GM21576 (cell line): Measurements from ENCODE around the gene SLC22A3.
"Not testable (repeated sequence)": the region's sequence is repeated elsewhere in the genome, so short reads cannot be mapped to it uniquely, and the experiment has no call there.

Experiments used
- ATAC-seq: cut with Tn5 transposase; IDR thresholded peaks from one replicate; pipeline ENCODE4 v1.9.1; 2021; ENCODE audit warnings: mild to moderate bottlenecking, moderate library complexity; ENCODE audit not compliant: unreplicated experiment

SLC22A3 gene

DNA sequence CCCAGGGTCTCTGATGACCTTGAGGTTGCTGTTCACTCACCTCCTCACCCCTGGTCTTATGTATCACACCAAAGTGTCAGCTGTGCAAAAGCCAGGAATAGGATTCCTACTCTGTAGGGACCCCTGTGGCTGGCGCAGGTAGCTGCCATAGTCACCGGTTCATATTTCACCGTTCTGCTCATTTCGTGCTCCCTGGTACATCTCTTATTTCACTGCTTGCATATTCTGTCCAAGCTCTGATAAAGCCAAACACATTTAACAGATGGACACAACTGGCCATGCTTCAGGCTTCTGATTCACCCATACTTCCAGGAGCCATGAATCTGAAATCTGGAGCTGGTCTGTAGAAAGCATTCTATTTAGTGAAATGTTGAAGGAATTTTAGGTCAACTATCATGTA is 20.5 kb downstream of the SLC22A3 start:
- no peak for ATAC-seq

DNA sequence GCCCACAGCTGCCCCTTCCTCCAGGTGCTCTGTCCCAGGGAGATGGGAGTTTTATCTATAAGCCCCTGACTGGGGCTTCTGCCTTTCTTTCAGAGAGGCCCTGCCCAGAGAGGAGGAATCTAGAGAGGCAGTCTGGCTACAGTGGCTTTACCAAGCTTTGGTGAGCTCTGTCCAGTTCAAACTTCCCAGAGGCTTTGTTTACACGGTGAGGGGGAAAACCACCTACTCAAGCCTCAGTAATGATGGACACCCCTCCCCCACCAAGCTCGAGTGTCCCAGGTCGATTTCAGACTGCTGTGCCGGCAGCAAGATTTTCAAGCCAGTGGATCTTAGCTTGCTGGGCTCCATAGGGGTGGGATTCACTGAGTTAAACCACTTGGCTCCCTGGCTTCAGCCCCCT is 25.4 kb downstream of the SLC22A3 start:
- ATAC-seq = not testable (repeated sequence)

DNA sequence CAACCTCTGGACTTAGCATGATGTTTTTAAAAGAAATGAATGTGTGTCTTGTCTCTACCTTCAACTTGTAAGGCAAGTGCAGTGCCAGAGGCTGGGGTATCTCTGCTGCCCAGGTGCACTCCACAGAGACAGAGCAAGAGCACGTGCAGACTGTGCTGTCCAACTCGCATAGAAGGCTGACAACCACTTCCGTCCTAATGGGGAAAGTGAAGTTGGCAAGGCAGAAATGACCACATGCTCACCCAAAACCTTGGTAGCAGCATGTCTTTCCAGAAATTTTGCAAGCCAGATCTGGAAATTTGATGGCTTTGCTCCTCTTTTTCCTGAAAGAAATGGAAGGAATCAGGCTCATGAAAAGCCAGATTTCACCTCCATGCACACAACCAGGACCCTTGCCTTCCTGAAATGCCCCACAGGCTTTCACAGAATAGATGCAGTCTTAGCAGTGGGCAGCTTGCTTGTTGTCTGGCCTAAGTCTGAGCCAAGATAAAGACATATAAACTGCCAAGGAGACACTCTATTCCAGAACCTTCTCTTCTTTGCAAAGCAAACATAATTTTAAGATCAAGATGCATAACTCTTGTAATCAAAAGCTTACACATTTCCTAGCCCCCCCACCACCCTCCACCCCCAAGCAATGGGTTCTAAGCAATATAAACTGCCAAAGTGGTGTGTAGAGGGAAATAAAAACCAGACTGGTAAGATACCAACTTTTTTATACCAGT is 26.8 kb downstream of the SLC22A3 start:
- no peak for ATAC-seq

DNA sequence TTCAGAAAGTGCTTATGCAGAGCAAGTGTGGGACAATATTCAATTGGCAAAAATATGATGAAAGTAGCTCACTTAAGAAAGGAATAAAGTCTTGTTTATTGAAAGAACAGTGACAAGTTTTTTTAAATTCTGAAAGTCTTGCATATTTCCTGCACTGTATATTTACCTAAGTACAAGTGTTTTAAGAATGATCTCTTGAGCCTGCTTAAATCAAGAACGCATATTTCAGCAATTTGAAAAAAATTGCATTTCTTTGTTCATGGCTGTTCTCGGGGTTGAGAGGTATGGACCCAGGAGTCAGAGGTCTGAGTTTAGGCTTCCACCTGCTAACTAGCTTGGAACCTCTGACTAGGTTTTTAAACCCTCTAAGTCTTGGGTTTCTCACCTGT is 27.4 kb downstream of the SLC22A3 start:
- no peak for ATAC-seq

DNA sequence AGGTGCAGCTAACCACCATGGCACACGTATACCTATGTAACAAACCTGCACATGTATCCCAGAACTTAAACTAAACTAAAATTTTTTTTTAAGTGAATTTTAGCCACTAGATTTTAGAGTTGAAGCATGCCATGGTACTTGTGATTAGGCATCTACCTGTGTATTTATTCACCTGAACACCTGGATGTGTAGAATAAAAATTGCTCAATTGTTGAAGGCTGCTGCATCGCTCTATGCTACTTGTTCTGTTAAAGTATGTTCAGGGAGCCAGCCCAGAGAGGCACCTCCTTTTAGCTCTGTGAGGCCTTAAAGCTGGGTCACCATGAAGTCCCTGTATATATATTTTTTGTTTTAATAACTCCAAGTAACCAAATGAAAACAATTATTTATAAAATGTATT is 28.3 kb downstream of the SLC22A3 start:
- no peak for ATAC-seq

DNA sequence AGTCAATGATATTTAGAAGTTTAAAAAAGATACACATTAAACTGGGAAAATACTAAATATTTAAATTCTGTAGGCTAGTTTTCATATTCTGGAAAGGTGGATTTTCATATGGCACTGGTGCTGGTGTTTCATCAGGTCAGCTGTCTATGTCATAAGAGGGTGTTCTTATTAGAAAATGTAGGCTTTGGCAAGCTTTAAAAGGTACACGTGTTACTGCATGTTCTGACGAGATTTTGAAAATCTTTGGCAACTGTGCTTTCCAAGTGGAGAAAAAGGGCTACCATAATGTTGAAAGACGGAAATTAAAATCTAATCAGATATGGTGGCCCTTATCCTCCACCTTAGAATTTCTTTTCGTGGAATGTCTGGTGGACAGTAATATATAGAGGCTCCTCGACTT is 30.0 kb downstream of the SLC22A3 start:
- no peak for ATAC-seq

DNA sequence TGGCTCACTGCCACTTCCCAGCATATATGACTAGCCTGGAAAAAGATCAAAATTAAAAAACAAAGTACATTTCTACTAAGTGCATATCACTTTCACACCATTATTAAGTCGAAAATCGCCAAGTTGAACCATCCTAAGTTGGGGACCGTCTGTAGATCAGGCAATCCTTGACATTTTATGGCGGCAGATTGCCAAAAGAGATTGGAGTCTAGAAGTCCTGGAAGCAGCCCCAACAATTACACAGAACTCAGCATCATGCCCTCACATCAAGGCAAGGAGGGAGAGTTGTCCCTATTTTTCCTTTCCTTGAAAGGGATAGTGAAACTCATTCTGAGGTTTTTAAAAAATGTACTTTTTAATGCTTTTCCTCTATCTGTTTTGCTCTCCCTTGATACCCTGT is 30.7 kb downstream of the SLC22A3 start:
- no peak for ATAC-seq

DNA sequence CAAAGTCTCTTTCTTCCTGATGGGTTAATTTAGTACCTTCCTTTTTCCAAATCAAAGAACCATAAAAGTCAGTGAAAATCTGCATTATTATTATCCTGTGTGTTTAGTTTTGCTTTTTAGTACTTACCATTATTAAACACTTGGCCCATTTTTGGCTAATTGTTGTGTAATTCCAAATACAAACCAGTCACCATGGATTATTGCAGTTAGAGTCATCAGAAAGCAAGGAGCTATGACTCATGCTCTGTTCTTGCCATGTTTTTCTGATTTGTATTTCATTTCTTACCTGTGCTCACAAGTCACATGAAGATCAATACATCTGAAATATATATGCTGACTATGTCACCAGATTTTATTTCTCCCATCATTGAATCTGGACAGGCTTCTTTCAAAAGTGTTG is 31.3 kb downstream of the SLC22A3 start:
- no peak for ATAC-seq

DNA sequence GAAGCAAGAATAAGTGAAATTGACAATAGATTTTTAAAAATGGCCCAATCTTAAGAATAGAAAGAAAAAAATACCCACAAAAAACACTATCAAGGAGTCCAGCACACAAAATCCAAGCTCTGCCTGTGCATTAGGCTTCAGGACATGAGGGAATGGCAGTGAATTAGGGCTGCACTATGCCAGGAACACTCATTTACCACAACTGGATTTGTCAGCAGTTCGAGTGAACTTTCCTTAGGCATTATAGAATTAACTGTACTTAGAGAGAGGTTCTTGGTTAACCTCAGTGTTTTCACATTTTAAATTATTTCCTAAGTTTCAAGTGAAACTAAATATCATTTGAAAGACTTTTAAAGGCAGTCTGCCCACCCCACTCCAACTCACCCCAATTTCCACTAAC is 34.8 kb downstream of the SLC22A3 start:
- no peak for ATAC-seq

DNA sequence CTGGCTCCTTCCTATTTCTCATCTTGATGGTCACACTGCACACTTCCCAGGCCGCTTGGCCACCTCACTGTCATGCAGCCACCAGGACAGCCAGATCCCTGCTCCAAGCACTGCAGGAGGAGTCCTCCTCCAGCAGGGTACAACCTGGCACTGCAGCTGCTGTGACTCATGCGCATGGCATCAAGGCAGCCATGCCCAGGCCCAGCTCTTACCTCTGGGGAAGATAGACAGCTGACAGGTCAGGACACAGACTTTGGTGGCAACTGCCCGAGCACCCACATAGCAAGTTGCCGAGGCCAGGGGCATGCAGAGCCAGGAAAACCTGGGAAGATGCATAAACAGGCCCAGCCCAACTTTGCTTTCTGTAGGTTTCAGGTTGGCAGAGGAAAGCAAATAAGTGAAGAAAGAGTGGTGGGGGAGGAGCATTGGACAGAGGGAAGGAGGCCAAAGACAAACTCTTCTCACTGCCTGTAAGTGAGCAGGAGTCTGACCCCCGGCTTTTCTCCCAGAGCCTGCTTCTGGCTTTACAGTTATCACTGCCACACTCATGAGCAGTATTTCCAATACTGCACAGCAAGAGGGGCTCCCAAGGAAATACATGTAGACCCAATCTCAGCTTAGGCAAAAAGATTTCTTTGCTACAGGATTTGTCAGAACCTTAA is 38.8 kb downstream of the SLC22A3 start:
- ATAC-seq = no peak

DNA sequence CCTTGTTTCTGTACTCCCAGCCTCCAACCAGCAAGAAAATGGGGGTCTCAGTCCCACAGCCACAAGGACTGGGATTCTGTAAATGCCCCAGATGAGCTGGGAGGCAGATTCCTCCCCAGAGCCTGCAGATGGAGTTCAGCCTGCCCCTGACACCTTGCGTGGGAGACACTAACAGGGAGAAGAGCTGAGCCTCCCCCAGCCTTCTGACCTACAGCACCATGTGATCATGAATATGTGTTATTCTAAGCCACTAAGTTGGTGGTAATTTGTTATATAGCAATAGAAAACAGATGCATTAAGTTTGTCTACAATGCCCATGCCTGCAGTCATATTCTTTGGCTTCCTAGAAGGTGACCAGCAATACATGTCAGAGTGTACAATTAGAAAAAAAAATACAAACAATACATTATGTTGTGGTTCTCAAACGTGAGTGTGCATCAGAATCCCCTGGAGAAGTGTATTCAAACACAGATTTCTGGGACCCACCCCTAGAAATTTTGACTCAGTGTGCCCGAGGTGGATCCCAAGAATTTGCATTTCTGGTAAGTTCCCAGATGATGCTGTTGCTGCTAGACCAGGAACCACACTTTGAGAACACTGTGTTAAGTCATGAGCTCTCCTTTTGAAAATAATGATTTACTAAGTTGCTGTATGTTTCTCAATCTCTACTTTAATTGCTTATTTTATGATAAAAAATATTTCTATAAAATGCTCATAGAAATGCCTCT is 39.9 kb downstream of the SLC22A3 start:
- ATAC-seq = no peak

DNA sequence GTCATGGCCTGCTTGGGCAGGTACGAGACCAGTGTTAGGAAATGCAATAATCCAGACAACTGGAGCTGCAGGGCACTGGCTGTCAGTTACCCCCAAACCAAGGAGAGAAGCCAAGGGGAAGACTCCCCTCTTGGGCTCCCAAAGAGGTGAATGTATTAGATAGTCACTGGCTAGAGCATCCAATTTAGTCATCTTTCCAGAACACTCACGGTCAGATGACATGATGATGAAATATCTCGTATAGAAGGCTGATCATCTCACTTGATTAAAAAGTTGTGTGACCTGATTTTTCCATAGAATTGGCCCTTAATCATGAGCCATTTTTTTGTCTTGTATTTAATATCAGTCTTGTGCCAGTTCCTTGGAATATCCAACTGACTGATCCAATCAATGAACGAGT is 40.7 kb downstream of the SLC22A3 start:
- ATAC-seq = no peak

DNA sequence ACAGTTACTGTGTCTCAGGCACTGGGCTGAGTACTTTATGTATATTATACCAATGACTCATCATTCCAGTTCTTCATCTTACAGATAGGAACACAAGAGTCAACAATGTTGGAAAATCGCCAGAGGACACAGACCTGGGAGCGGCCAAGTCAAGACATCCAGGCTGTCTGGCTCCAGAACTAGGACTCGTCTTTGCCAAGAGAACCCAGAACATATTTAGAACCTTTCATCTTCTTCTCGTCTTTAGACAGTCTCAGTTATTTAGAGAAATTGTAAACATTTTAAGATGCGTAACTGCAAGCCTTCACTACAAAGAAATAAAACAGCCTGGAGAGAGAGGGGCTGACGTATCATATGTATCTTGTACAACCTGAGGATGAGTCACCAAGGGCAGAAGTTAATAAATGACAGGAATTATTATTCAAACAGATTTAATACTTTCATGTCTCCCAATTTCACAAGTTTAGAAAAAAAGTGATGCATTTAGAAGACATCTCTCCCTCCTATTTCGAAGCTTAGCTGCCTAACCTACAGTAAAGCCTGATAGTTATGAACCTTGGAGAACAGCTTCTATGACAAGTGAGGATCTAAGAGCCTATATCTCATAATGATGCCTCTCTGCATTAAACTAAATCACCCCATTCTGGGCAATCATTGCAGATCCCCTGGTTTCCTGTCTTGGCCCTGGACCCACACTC is 43.4 kb downstream of the SLC22A3 start:
- no peak for ATAC-seq

DNA sequence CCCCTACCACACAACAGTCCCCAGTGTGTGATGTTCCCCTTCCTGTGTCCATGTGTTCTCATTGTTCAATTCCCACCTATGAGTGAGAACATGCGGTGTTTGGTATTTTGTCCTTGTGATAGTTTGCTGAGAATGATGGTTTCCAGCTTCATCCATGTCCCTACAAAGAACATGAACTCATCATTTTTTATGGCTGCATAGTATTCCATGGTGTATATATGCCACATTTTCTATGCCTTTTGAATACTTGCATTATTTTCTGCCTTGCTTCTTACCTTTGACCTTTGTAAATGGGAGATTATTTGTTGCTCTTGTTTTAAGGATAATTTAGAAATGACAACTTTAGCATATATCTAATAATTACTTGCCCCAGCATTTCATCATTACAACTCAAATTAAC is 45.3 kb downstream of the SLC22A3 start:
- not testable (repeated sequence) for ATAC-seq

DNA sequence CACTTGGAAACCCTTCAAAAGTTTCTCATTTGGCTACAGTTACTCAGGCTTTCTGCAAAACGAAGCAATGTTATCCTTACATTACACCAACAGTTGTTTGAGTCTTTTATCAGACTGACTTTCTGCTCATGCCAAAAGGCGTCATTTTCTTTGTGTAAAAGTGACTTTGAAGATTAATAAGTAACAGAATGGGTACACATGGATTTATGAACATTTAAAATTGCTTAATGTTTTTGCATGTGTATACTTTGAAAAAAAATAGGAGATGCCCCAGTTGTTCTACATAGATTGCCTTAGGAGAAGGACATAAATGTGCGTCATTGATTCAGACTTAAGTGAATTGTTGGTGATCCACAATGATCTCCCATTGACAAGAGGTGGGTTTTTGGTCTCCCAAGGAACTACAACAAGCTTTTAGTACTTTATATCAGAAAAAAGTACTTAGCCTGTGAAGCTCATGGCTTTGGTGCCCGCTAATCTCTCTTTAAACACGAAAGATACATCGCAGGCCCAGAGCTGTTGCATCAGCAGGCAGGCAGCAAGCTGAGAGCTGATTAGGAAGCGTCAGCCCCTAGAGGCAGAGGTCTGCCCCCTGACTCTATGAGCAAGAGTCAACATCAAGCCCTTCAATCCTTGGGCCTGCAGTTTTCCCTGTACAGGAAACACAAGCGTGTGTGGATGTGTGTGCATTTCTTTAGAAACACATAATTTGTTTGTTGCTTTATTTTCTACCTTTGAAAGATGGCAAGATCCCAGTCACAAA is 45.9 kb downstream of the SLC22A3 start:
- ATAC-seq = no peak

DNA sequence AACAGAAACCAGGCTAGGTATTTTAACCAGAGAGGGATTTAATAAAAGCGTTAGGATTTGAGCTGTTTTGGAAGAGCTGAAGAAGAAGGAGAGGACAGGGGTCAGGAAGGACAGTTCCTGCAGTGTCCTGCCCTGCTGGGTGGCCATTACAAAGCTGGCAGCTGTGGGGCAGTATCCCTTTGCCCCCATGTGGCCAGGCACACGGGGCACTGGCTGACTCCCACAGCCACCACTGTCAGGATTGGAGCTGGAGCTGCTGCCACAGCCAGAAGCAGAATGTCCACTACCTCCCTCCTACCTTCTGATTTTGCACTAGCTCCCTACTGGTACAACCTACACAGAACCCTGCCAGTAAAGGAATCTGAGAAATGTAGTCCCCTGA is 46.5 kb downstream of the SLC22A3 start:
- ATAC-seq = no peak

DNA sequence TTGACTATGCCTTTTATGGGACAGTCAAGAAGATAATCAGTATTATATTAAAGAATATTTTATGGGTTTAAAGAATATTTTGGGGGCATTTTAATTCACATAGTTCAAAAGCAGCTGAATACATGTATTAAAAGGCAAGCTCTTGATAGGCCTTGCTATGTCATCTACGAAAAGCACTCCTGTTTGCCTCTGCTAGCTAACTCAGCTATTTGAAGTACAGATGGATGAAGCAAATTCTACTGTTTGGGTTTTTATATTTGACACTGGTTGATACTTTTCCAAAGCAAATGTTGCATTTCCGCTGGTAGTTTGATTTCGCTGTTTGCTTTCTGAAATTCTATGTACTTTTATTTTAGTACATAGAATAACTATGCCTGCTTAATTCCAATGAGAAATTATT is 47.0 kb downstream of the SLC22A3 start:
- no peak for ATAC-seq

DNA sequence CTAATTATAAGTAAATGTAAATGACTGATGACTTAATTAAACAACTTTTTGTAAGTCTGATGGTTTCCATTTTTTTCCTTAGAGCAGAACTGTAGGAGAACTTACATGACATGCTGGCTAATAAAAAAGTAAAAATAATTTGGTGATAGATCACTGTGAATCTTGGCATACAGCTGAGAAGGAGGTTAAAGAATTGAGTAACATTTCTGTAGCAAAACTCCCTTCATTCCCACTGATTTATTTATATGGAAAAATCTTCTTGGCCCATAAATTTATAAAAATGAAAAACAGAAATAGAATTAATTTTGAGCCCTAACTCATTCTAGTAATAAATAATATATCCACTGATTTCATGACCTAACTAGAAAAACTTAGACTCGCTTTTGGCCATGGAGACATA is 48.1 kb downstream of the SLC22A3 start:
- no peak for ATAC-seq

DNA sequence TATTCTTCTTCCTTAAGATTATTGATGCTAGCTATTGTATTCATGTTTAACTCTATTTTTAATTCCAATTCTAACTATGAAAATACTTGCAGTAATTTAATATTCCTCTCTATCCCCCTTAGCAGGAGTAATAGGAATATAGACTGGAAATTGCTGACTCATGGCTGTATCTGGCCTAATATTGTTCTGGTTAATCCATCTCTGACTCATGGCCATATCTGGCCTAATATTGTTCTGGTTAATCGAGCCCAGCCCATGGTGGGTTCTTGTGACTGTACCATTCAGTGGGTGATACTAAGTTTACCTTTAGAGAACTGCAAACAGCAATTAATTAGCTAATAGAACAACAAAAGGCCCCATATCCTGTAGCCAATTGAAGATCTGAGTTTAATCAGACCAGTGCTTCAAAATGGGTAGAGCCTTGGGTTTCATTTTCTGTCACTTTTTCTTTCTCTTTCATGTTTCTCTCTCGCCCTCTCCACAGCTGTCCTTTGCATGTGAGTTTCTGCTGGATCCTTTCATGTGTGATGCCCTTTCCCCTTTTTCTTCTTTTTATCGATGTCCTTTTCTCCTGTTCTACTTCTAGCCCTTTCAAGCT is 50.6 kb downstream of the SLC22A3 start:
- peak; percentile 97 for ATAC-seq

DNA sequence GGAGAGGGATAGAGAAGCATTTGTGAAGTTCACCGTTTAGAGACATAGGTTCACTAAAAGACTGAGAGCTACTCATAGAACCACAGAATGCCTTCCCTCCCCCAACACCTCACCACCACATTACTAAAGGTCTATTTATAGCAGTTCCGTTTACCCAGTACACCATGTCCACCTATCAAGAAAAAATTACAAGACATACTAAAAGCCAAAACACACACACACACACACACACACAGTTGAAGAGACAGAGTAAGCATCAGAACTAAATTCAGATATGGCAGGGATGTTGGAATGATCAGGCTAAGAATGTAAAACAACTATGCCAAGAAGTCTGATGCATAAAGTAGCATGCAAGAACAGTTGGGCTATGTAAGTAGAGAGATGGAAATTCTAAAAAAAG is 52.3 kb downstream of the SLC22A3 start:
- no peak for ATAC-seq
